PFSK-1 (cell line): ENCODE measurements around the gene CEACAM21.

Source experiments
- FOXP2 ChIP-seq: optimal IDR thresholded peaks from 2 replicates; pipeline ENCODE3; 2011; ENCODE audit warnings: borderline replicate concordance, control low read depth, inconsistent platforms; ENCODE audit not compliant: insufficient read depth; ENCODE audit errors: extremely low read length, extremely low read depth
- POLR2AphosphoS5 ChIP-seq: IDR thresholded peaks from 2 replicates; pipeline ENCODE4 v1.6.1; 2012; ENCODE audit warnings: low read depth, mild to moderate bottlenecking, control low read depth, low read length, moderate library complexity

DNA sequence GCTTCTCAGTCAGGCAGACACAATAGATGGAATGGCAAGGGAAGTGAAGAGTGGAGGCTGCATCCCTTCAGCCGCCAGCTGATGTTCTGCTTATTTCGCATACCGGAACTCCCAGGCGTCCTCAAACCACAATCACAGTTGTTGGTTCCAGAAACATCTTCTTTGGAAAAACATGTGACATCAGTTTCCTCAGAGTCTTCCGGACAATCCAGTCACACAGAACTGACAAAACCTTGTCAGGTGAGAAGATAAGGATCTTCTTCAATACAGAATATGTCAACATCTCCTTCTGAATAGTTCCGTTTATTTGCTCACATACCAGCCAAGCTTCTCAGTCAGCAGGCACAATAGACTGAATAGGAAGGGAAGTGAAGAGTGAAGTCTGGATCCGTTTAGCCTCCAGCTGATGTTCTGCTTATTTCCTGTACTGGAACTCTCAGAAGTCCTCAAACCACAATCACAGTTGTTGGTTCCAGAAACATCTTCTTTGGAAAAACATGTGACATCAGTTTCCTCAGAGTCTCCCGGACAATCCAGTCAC lies 45.1 kb upstream of the CEACAM21 start:
- TF ChIP-seq FOXP2 (no peak), POLR2AphosphoS5 (no peak)
